ENCODE results near the gene NDUFV1.

Gene NDUFV1

GRCh38 chr11:67644472-67645418 lies 38.0 kb downstream of the NDUFV1 start:
- H3K4me1 ChIP-seq (ENCODE audit: insufficient read depth, insufficient read length) = peaks cover 6% of the 10 kb centered on the region
- no peak overlapping the region for H3K4me3 ChIP-seq (ENCODE audit: insufficient read length, low read depth)
- no peaks in the 10 kb centered on the region for H3K36me3 ChIP-seq (ENCODE audit: insufficient read depth, insufficient read length, low read length)
- H3K27me3 ChIP-seq (ENCODE audit: insufficient read depth, insufficient read length) = peaks cover 42% of the 10 kb centered on the region
- peaks cover 15% of the 10 kb centered on the region; the same call in 1 of the 2 replicates for H3K9me3 ChIP-seq (ENCODE audit: insufficient read depth, low read length)
- TF ChIP-seq ZNF274 (IDR thresholded peaks at IDR 0.05; ENCODE audit: low read depth, low read length) (no peak), SUZ12 (IDR thresholded peaks at IDR 0.05; ENCODE audit: extremely low read depth, insufficient read depth, insufficient read length) (no peak), YY1 (IDR thresholded peaks at IDR 0.05; ENCODE audit: insufficient read depth, insufficient read length) (no peak)
- DNase-seq (ENCODE audit: low read depth, low spot score) = no peak
- no peak overlapping the region for H3K9ac ChIP-seq (ENCODE audit: insufficient read length, low read depth)

- Histone ChIP-seq H3K9ac (ENCODE audit: insufficient read length, low read depth) (no peak overlapping the region), H3K36me3 (ENCODE audit: insufficient read depth, insufficient read length, low read length) (no peaks in the 10 kb centered on the region), H3K4me1 (ENCODE audit: insufficient read depth, insufficient read length) (peaks cover 4% of the 10 kb centered on the region), H3K27me3 (ENCODE audit: insufficient read depth, insufficient read length) (peaks cover 31% of the 10 kb centered on the region), H3K4me3 (ENCODE audit: insufficient read length, low read depth) (no peak overlapping the region), H3K9me3 (ENCODE audit: insufficient read depth, low read length) (peaks cover 15% of the 10 kb centered on the region; the same call in 1 of the 2 replicates)
- no peak for DNase-seq (ENCODE audit: low read depth, low spot score)
- TF ChIP-seq ZNF274 (IDR thresholded peaks at IDR 0.05; ENCODE audit: low read depth, low read length) (no peak), YY1 (IDR thresholded peaks at IDR 0.05; ENCODE audit: insufficient read depth, insufficient read length) (no peak), SUZ12 (IDR thresholded peaks at IDR 0.05; ENCODE audit: extremely low read depth, insufficient read depth, insufficient read length) (no peak)
These were observed 39.1 kb downstream of the NDUFV1 start for GRCh38 chr11:67645521-67646461.

GRCh38 chr11:67646535-67647336 lies 40.0 kb downstream of the NDUFV1 start:
- peaks cover 22% of the 10 kb centered on the region for H3K27me3 ChIP-seq (ENCODE audit: insufficient read depth, insufficient read length)
- no peaks in the 10 kb centered on the region for H3K36me3 ChIP-seq (ENCODE audit: insufficient read depth, insufficient read length, low read length)
- TF ChIP-seq SUZ12 (IDR thresholded peaks at IDR 0.05; ENCODE audit: extremely low read depth, insufficient read depth, insufficient read length) (no peak), YY1 (IDR thresholded peaks at IDR 0.05; ENCODE audit: insufficient read depth, insufficient read length) (no peak), ZNF274 (IDR thresholded peaks at IDR 0.05; ENCODE audit: low read depth, low read length) (no peak)
- H3K9ac ChIP-seq (ENCODE audit: insufficient read length, low read depth) = no peak overlapping the region
- peaks cover 15% of the 10 kb centered on the region; the same call in 1 of the 2 replicates for H3K9me3 ChIP-seq (ENCODE audit: insufficient read depth, low read length)
- H3K4me3 ChIP-seq (ENCODE audit: insufficient read length, low read depth) = no peak overlapping the region
- H3K4me1 ChIP-seq (ENCODE audit: insufficient read depth, insufficient read length) = peaks cover 4% of the 10 kb centered on the region
- no peak for DNase-seq (ENCODE audit: low read depth, low spot score)

- H3K4me3 ChIP-seq (ENCODE audit: insufficient read length, low read depth) = no peak overlapping the region
- no peaks in the 10 kb centered on the region for H3K36me3 ChIP-seq (ENCODE audit: insufficient read depth, insufficient read length, low read length)
- TF ChIP-seq YY1 (IDR thresholded peaks at IDR 0.05; ENCODE audit: insufficient read depth, insufficient read length) (no peak), ZNF274 (IDR thresholded peaks at IDR 0.05; ENCODE audit: low read depth, low read length) (no peak), SUZ12 (IDR thresholded peaks at IDR 0.05; ENCODE audit: extremely low read depth, insufficient read depth, insufficient read length) (no peak)
- H3K27me3 ChIP-seq (ENCODE audit: insufficient read depth, insufficient read length) = peaks cover 14% of the 10 kb centered on the region
- no peak for DNase-seq (ENCODE audit: low read depth, low spot score)
- peaks cover 4% of the 10 kb centered on the region for H3K4me1 ChIP-seq (ENCODE audit: insufficient read depth, insufficient read length)
- no peak overlapping the region for H3K9ac ChIP-seq (ENCODE audit: insufficient read length, low read depth)
- H3K9me3 ChIP-seq (ENCODE audit: insufficient read depth, low read length) = peaks cover 15% of the 10 kb centered on the region; the same call in 1 of the 2 replicates
These were observed 40.7 kb downstream of the NDUFV1 start for GRCh38 chr11:67647471-67647870.

GRCh38 chr11:67648140-67648795 lies 41.5 kb downstream of the NDUFV1 start:
- TF ChIP-seq YY1 (IDR thresholded peaks at IDR 0.05; ENCODE audit: insufficient read depth, insufficient read length) (no peak), SUZ12 (IDR thresholded peaks at IDR 0.05; ENCODE audit: extremely low read depth, insufficient read depth, insufficient read length) (no peak), ZNF274 (IDR thresholded peaks at IDR 0.05; ENCODE audit: low read depth, low read length) (no peak)

More at GRCh38 chr11:67648140-67648795, 41.5 kb downstream of the NDUFV1 start:
- peaks cover 7% of the 10 kb centered on the region; the same call in 1 of the 2 replicates for H3K9me3 ChIP-seq (ENCODE audit: insufficient read depth, low read length)
- no peaks in the 10 kb centered on the region for H3K36me3 ChIP-seq (ENCODE audit: insufficient read depth, insufficient read length, low read length)
- H3K9ac ChIP-seq (ENCODE audit: insufficient read length, low read depth) = no peak overlapping the region
- peaks cover 8% of the 10 kb centered on the region for H3K27me3 ChIP-seq (ENCODE audit: insufficient read depth, insufficient read length)
- no peak for DNase-seq (ENCODE audit: low read depth, low spot score)
- H3K4me1 ChIP-seq (ENCODE audit: insufficient read depth, insufficient read length) = peaks cover 4% of the 10 kb centered on the region
- no peak overlapping the region for H3K4me3 ChIP-seq (ENCODE audit: insufficient read length, low read depth)
